Measurements from ENCODE around the gene LAMA3. TPM values are rescaled to one million over a fixed set of nuclear protein-coding genes. Genes with fewer than 3 reads are reported as not detected.

LAMA3 gene
- total RNA-seq, 1 donor from 2014 or later: 9.4 TPM

DNA sequence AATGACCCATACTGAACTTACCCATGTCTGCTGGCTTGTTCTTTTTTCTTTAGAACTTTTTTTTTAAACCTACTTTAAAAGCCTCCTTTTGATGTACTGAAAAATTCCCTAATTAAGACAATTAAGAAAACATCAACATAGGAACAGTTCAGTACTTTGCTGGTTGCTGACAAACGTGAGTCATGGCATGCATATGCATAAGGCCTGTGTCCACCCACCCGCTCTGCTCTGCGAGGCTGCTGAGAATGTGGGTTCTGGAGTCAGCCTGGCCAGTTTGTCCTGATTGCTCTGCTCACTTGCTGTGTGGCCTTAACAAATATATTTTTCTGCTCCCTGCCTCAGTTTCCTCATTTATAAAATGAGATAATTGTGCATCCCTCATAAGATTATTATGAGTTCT is 27.3 kb downstream of the LAMA3 start:
- TF ChIP-seq, protein P1, sequence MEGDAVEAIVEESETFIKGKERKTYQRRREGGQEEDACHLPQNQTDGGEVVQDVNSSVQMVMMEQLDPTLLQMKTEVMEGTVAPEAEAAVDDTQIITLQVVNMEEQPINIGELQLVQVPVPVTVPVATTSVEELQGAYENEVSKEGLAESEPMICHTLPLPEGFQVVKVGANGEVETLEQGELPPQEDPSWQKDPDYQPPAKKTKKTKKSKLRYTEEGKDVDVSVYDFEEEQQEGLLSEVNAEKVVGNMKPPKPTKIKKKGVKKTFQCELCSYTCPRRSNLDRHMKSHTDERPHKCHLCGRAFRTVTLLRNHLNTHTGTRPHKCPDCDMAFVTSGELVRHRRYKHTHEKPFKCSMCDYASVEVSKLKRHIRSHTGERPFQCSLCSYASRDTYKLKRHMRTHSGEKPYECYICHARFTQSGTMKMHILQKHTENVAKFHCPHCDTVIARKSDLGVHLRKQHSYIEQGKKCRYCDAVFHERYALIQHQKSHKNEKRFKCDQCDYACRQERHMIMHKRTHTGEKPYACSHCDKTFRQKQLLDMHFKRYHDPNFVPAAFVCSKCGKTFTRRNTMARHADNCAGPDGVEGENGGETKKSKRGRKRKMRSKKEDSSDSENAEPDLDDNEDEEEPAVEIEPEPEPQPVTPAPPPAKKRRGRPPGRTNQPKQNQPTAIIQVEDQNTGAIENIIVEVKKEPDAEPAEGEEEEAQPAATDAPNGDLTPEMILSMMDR (conservative IDR thresholded peaks at IDR 0.05): no peak
- DNase-seq (ENCODE audit: extremely low spot score, unreplicated experiment): no peak
- Mint-ChIP-seq H3K9me3 (peaks cover under 1% of the 10 kb centered on the region), H3K27me3 (peaks cover under 1% of the 10 kb centered on the region), H3K36me3 (no peaks in the 10 kb centered on the region), H3K4me3 (no peak overlapping the region), H3K27ac (no peak overlapping the region), H3K4me1 (ENCODE audit: unreplicated experiment) (peaks cover 2% of the 10 kb centered on the region)

GRCh38 chr18:23716966-23717365 is 27.7 kb downstream of the LAMA3 start:
- Mint-ChIP-seq H3K9me3 (peaks cover 5% of the 10 kb centered on the region), H3K36me3 (peaks cover 3% of the 10 kb centered on the region), H3K27me3 (peaks cover 5% of the 10 kb centered on the region), H3K4me3 (no peak overlapping the region), H3K4me1 (ENCODE audit: unreplicated experiment) (peaks cover 7% of the 10 kb centered on the region), H3K27ac (no peak overlapping the region)
- TF ChIP-seq, protein P1 (conservative IDR thresholded peaks at IDR 0.05): no peak
- no peak for DNase-seq (ENCODE audit: extremely low spot score, unreplicated experiment)

DNA sequence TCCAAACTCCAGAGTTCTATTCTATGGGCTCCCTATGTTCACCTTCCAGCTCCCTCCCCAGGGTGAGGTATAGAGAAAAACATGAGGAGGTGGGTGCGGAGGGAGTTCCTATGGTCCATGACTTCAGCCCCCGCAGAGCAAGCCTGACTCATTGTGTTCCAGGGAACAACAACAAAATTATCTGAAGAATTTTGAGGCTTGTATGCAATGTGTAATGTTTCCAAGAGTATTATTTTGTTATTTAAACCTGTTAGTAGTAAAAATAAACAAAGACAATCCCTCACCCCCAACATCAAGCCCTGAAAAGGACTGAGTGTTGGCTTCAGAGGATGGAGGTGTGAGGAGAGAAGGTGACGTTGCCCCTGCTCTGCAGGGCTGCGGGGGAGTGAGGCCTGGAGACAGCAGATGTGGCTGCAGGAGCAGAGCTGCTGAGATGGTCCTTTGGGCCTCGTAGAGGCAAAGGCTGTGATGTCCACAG is 29.0 kb downstream of the LAMA3 start:
- Mint-ChIP-seq H3K27me3 (peaks cover 5% of the 10 kb centered on the region), H3K9me3 (peaks cover 5% of the 10 kb centered on the region), H3K4me1 (ENCODE audit: unreplicated experiment) (peaks cover 12% of the 10 kb centered on the region), H3K4me3 (no peak overlapping the region), H3K36me3 (peaks cover 3% of the 10 kb centered on the region), H3K27ac (no peak overlapping the region)
- TF ChIP-seq, protein P1 (conservative IDR thresholded peaks at IDR 0.05): no peak
- DNase-seq (ENCODE audit: extremely low spot score, unreplicated experiment): no peak

- Mint-ChIP-seq H3K27me3 (peaks cover 5% of the 10 kb centered on the region), H3K9me3 (peaks cover 5% of the 10 kb centered on the region), H3K4me1 (ENCODE audit: unreplicated experiment) (peaks cover 12% of the 10 kb centered on the region), H3K36me3 (peaks cover 3% of the 10 kb centered on the region), H3K27ac (no peak overlapping the region), H3K4me3 (no peak overlapping the region)
- DNase-seq (ENCODE audit: extremely low spot score, unreplicated experiment): no peak
- TF ChIP-seq, protein P1 (conservative IDR thresholded peaks at IDR 0.05): no peak
Measured at GRCh38 chr18:23718731-23719130, 29.5 kb downstream of the LAMA3 start.

DNA sequence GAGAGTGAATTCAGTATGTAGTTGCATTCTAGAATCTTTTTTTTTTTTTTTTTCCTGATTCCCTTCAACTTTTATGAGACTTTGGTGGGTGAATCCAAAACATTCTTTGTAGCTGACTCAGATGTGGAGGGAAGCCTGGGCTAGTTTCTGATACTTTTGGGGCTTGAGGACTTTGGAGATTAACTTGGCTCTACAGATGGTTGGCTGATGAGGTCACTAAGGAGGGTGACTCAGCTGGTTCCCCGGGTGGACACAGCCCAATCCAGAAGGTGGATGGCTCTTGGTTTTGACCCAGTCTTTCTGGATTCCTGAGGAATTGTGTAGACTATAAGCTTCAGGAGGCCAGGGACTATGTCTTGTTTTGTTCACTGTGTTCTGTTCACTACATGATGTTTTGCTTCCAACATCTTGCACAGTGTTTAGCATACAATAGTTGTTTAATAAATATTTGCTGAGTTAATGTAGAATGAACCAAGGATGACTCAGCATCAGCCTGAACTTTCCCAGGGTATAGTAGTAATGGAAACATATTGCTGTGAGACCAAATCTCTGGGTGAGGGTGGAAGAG is 30.5 kb downstream of the LAMA3 start:
- H3K9me3 Mint-ChIP-seq: peaks cover 5% of the 10 kb centered on the region
- H3K4me1 Mint-ChIP-seq (ENCODE audit: unreplicated experiment): peaks cover 12% of the 10 kb centered on the region
- DNase-seq (ENCODE audit: extremely low spot score, unreplicated experiment): no peak
- H3K27ac Mint-ChIP-seq: peak overlapping the region; percentile 60
- TF ChIP-seq, protein P1 (conservative IDR thresholded peaks at IDR 0.05): no peak
- no peak overlapping the region for H3K4me3 Mint-ChIP-seq
- peaks cover 11% of the 10 kb centered on the region for H3K27me3 Mint-ChIP-seq
- H3K36me3 Mint-ChIP-seq: peaks cover 3% of the 10 kb centered on the region
